ENCODE results near the gene ASB16. TPM values are rescaled to one million over a fixed set of nuclear protein-coding genes. Genes with fewer than 3 reads are reported as not detected.

ASB16 gene
- total RNA-seq, 1 experiment from 2014 or later: 0.11 TPM

DNA sequence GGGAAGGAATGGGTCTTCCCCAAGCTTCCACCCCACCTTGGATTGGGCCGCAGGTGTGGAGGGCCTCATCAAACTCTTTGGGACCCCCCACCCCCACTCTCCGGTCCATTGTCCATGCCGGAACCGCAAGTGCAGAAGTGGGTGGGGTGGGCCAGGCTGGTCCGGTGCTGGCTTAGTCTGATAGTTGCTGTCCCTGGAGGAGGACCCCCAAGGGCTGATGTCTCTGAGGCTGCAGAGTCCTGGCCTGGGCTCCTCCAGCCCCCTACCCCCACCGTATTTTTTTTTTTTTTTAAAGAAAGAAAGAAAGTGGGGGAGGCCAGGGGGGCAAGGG, 36.3 kb downstream of the ASB16 start:
- no peaks in the 10 kb centered on the region for H3K27me3 Mint-ChIP-seq (ENCODE audit: low read depth)
- peaks cover 28% of the 10 kb centered on the region for H3K36me3 Mint-ChIP-seq
- no peak overlapping the region for H3K27ac Mint-ChIP-seq
- ATAC-seq (no peak), DNase-seq (ENCODE audit: low spot score) (no peak)
- no peak overlapping the region for H3K4me3 Mint-ChIP-seq
- peaks cover 26% of the 10 kb centered on the region for H3K4me1 Mint-ChIP-seq
- POLR2A ChIA-PET: interaction anchor here (0.6 to 1.1 kb wide), 4 partner anchors 11 to 1035 kb away, joined by 3 to 5 read pairs (median 4); partner anchors contain the start of gene NBR1
- TF ChIP-seq ZNF317 (CRISPR knock-in tag; IDR thresholded peaks at IDR 0.05; ENCODE audit: borderline replicate concordance, low read depth): no peak
- no peak for TF ChIP-seq USF1 (CRISPR knock-in tag; IDR thresholded peaks at IDR 0.05)
- TF ChIP-seq ZNF232 (CRISPR knock-in tag; IDR thresholded peaks at IDR 0.05): no peak
- TF ChIP-seq CTCF (IDR thresholded peaks at IDR 0.05): no peak
- TF ChIP-seq, protein P1, sequence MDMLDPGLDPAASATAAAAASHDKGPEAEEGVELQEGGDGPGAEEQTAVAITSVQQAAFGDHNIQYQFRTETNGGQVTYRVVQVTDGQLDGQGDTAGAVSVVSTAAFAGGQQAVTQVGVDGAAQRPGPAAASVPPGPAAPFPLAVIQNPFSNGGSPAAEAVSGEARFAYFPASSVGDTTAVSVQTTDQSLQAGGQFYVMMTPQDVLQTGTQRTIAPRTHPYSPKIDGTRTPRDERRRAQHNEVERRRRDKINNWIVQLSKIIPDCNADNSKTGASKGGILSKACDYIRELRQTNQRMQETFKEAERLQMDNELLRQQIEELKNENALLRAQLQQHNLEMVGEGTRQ (CRISPR knock-in tag; IDR thresholded peaks at IDR 0.05): no peak
- TF ChIP-seq ZNF423 (CRISPR knock-in tag; IDR thresholded peaks at IDR 0.05): no peak
- TF ChIP-seq, protein P2, sequence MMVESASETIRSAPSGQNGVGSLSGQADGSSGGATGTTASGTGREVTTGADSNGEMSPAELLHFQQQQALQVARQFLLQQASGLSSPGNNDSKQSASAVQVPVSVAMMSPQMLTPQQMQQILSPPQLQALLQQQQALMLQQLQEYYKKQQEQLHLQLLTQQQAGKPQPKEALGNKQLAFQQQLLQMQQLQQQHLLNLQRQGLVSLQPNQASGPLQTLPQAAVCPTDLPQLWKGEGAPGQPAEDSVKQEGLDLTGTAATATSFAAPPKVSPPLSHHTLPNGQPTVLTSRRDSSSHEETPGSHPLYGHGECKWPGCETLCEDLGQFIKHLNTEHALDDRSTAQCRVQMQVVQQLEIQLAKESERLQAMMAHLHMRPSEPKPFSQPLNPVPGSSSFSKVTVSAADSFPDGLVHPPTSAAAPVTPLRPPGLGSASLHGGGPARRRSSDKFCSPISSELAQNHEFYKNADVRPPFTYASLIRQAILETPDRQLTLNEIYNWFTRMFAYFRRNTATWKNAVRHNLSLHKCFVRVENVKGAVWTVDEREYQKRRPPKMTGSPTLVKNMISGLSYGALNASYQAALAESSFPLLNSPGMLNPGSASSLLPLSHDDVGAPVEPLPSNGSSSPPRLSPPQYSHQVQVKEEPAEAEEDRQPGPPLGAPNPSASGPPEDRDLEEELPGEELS (CRISPR knock-in tag; IDR thresholded peaks at IDR 0.05): no peak
- TF ChIP-seq OVOL2 (CRISPR knock-in tag; IDR thresholded peaks at IDR 0.05; ENCODE audit: borderline replicate concordance): no peak
- TF ChIP-seq, protein P3, sequence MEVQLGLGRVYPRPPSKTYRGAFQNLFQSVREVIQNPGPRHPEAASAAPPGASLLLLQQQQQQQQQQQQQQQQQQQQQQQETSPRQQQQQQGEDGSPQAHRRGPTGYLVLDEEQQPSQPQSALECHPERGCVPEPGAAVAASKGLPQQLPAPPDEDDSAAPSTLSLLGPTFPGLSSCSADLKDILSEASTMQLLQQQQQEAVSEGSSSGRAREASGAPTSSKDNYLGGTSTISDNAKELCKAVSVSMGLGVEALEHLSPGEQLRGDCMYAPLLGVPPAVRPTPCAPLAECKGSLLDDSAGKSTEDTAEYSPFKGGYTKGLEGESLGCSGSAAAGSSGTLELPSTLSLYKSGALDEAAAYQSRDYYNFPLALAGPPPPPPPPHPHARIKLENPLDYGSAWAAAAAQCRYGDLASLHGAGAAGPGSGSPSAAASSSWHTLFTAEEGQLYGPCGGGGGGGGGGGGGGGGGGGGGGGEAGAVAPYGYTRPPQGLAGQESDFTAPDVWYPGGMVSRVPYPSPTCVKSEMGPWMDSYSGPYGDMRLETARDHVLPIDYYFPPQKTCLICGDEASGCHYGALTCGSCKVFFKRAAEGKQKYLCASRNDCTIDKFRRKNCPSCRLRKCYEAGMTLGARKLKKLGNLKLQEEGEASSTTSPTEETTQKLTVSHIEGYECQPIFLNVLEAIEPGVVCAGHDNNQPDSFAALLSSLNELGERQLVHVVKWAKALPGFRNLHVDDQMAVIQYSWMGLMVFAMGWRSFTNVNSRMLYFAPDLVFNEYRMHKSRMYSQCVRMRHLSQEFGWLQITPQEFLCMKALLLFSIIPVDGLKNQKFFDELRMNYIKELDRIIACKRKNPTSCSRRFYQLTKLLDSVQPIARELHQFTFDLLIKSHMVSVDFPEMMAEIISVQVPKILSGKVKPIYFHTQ (CRISPR knock-in tag; IDR thresholded peaks at IDR 0.05): no peak
- TF ChIP-seq, protein P4, sequence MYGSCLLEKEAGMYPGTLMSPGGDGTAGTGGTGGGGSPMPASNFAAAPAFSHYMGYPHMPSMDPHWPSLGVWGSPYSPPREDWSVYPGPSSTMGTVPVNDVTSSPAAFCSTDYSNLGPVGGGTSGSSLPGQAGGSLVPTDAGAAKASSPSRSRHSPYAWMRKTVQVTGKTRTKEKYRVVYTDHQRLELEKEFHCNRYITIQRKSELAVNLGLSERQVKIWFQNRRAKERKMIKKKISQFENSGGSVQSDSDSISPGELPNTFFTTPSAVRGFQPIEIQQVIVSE (CRISPR knock-in tag; IDR thresholded peaks at IDR 0.05; ENCODE audit: borderline replicate concordance): no peak
- TF ChIP-seq, protein P5, sequence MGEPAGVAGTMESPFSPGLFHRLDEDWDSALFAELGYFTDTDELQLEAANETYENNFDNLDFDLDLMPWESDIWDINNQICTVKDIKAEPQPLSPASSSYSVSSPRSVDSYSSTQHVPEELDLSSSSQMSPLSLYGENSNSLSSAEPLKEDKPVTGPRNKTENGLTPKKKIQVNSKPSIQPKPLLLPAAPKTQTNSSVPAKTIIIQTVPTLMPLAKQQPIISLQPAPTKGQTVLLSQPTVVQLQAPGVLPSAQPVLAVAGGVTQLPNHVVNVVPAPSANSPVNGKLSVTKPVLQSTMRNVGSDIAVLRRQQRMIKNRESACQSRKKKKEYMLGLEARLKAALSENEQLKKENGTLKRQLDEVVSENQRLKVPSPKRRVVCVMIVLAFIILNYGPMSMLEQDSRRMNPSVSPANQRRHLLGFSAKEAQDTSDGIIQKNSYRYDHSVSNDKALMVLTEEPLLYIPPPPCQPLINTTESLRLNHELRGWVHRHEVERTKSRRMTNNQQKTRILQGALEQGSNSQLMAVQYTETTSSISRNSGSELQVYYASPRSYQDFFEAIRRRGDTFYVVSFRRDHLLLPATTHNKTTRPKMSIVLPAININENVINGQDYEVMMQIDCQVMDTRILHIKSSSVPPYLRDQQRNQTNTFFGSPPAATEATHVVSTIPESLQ (CRISPR knock-in tag; IDR thresholded peaks at IDR 0.05): no peak
- no peak for TF ChIP-seq ESRRA (CRISPR knock-in tag; IDR thresholded peaks at IDR 0.05; ENCODE audit: borderline replicate concordance)
- TF ChIP-seq, protein P6, sequence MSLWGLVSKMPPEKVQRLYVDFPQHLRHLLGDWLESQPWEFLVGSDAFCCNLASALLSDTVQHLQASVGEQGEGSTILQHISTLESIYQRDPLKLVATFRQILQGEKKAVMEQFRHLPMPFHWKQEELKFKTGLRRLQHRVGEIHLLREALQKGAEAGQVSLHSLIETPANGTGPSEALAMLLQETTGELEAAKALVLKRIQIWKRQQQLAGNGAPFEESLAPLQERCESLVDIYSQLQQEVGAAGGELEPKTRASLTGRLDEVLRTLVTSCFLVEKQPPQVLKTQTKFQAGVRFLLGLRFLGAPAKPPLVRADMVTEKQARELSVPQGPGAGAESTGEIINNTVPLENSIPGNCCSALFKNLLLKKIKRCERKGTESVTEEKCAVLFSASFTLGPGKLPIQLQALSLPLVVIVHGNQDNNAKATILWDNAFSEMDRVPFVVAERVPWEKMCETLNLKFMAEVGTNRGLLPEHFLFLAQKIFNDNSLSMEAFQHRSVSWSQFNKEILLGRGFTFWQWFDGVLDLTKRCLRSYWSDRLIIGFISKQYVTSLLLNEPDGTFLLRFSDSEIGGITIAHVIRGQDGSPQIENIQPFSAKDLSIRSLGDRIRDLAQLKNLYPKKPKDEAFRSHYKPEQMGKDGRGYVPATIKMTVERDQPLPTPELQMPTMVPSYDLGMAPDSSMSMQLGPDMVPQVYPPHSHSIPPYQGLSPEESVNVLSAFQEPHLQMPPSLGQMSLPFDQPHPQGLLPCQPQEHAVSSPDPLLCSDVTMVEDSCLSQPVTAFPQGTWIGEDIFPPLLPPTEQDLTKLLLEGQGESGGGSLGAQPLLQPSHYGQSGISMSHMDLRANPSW (CRISPR knock-in tag; conservative IDR thresholded peaks at IDR 0.05; ENCODE audit: low read depth): no peak
- TF ChIP-seq, protein P7, sequence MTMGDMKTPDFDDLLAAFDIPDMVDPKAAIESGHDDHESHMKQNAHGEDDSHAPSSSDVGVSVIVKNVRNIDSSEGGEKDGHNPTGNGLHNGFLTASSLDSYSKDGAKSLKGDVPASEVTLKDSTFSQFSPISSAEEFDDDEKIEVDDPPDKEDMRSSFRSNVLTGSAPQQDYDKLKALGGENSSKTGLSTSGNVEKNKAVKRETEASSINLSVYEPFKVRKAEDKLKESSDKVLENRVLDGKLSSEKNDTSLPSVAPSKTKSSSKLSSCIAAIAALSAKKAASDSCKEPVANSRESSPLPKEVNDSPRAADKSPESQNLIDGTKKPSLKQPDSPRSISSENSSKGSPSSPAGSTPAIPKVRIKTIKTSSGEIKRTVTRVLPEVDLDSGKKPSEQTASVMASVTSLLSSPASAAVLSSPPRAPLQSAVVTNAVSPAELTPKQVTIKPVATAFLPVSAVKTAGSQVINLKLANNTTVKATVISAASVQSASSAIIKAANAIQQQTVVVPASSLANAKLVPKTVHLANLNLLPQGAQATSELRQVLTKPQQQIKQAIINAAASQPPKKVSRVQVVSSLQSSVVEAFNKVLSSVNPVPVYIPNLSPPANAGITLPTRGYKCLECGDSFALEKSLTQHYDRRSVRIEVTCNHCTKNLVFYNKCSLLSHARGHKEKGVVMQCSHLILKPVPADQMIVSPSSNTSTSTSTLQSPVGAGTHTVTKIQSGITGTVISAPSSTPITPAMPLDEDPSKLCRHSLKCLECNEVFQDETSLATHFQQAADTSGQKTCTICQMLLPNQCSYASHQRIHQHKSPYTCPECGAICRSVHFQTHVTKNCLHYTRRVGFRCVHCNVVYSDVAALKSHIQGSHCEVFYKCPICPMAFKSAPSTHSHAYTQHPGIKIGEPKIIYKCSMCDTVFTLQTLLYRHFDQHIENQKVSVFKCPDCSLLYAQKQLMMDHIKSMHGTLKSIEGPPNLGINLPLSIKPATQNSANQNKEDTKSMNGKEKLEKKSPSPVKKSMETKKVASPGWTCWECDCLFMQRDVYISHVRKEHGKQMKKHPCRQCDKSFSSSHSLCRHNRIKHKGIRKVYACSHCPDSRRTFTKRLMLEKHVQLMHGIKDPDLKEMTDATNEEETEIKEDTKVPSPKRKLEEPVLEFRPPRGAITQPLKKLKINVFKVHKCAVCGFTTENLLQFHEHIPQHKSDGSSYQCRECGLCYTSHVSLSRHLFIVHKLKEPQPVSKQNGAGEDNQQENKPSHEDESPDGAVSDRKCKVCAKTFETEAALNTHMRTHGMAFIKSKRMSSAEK (CRISPR knock-in tag; IDR thresholded peaks at IDR 0.05; ENCODE audit: borderline replicate concordance): no peak
- TF ChIP-seq TEAD4 (CRISPR knock-in tag; IDR thresholded peaks at IDR 0.05): no peak
- no peak for TF ChIP-seq SMAD4 (CRISPR knock-in tag; IDR thresholded peaks at IDR 0.05)
- TF ChIP-seq, protein P8, sequence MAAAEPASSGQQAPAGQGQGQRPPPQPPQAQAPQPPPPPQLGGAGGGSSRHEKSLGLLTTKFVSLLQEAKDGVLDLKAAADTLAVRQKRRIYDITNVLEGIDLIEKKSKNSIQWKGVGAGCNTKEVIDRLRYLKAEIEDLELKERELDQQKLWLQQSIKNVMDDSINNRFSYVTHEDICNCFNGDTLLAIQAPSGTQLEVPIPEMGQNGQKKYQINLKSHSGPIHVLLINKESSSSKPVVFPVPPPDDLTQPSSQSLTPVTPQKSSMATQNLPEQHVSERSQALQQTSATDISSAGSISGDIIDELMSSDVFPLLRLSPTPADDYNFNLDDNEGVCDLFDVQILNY (CRISPR knock-in tag; IDR thresholded peaks at IDR 0.05): no peak
- H3K9me3 Mint-ChIP-seq: no peaks in the 10 kb centered on the region
- CTCF ChIA-PET: interaction anchor here (0.6 to 2.6 kb wide), 19 partner anchors 11 to 990 kb away, joined by 3 to 20 read pairs (median 5); partner anchors contain the start of genes GRN, HDAC5, RUNDC3A and SLC25A39
